Mesodermal cell (in vitro differentiated cells): ENCODE results near the gene ST7.

ENCODE experiments used
- H3K27ac ChIP-seq: 2 replicates; pipeline ENCODE4 v1.7.0; 2013; ENCODE audit warnings: mild to moderate bottlenecking, low read depth, low read length, moderate library complexity; ENCODE audit not compliant: severe bottlenecking
- H3K36me3 ChIP-seq: 2 replicates; pipeline ENCODE4 v1.7.1; 2013; ENCODE audit warnings: mild to moderate bottlenecking, low read length, moderate library complexity; ENCODE audit not compliant: control insufficient read depth, insufficient read depth
- H3K4me1 ChIP-seq: one replicate; pipeline ENCODE4 v1.7.1; 2013; ENCODE audit warnings: mild to moderate bottlenecking, low read length; ENCODE audit not compliant: insufficient read depth, control insufficient read depth, poor library complexity, severe bottlenecking
- H3K4me3 ChIP-seq: 2 replicates; pipeline ENCODE4 v1.7.0; 2013; ENCODE audit warnings: low read length, control low read depth, mild to moderate bottlenecking; ENCODE audit not compliant: insufficient read depth, poor library complexity, severe bottlenecking; ENCODE audit errors: extremely low read depth
- H3K9me3 ChIP-seq: 2 replicates; pipeline ENCODE4 v1.7.1; 2013; ENCODE audit warnings: mild to moderate bottlenecking, low read length, moderate library complexity; ENCODE audit not compliant: control insufficient read depth
- WGBS, 2 experiments: methylation state at CpG; one replicate each; pipeline ENCODE4 v1.1.5; 2013; ENCODE audit warnings: missing lambda C conversion rate in 2 of 2; ENCODE audit not compliant: insufficient coverage in 2 of 2; 5-methylcytosine and 5-hydroxymethylcytosine counted together

The ST7 gene

DNA sequence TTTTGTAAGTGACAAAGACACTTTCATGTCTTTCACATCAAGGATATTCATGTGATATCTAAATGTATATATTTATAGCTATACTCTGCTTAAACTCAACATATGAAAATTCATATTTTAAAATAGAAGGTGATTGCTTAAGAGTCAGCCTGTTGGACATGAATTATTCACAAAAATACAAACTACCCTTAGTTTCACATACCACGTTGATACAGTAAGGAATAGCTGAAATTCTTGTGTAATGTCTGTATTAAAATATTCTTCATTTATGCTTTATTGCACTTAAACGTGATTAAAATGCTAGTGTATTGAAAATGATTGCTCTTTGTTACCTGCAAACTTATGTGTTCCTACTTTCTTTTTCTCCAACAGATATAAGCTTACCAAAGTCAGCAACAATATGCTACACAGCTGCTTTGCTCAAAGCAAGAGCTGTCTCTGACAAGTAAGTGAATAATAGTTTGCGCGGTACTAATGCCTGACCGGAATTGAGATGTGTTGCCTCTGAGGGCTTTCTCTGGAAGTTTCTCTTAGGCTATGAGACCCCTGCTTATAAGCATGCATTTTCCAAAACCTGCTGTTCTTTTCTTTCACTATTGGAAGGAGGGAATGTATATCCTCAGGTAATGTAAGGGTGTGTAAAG is 235.8 kb downstream of the ST7 start:
- no peaks in the 10 kb centered on the region for H3K9me3 ChIP-seq
- no peak overlapping the region for H3K27ac ChIP-seq
- H3K4me3 ChIP-seq: no peak overlapping the region
- H3K36me3 ChIP-seq: peaks cover 8% of the 10 kb centered on the region
- no peaks in the 10 kb centered on the region for H3K4me1 ChIP-seq
- 81 to 96% methylated on average over 3 of the region's 5 CpGs for WGBS, 2 experiments

DNA sequence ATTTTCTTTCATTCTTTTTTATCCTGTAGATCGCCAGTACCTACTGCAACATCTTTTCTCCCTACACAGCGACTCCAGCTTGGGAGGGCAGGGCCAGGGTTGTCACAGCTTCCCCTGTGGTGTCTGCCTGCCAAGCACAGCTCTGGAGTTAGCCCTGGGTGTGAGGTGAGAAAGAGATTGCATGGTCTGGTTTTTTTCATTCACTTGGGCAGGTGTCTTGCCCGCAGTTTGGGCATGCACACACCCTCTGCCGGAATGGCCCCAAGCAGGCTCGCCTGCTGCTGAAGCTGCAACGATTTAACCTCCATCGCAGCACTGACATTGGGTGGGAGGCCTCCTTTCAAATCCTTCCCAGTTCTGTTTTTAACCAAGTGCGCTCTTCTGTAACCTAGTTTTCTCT is 236.8 kb downstream of the ST7 start:
- H3K4me3 ChIP-seq: no peak overlapping the region
- no peaks in the 10 kb centered on the region for H3K4me1 ChIP-seq
- H3K36me3 ChIP-seq: peaks cover 8% of the 10 kb centered on the region
- 95 to 97% methylated on average over 5 to 6 of the region's 8 CpGs for WGBS, 2 experiments
- H3K27ac ChIP-seq: no peak overlapping the region
- H3K9me3 ChIP-seq: no peaks in the 10 kb centered on the region

DNA sequence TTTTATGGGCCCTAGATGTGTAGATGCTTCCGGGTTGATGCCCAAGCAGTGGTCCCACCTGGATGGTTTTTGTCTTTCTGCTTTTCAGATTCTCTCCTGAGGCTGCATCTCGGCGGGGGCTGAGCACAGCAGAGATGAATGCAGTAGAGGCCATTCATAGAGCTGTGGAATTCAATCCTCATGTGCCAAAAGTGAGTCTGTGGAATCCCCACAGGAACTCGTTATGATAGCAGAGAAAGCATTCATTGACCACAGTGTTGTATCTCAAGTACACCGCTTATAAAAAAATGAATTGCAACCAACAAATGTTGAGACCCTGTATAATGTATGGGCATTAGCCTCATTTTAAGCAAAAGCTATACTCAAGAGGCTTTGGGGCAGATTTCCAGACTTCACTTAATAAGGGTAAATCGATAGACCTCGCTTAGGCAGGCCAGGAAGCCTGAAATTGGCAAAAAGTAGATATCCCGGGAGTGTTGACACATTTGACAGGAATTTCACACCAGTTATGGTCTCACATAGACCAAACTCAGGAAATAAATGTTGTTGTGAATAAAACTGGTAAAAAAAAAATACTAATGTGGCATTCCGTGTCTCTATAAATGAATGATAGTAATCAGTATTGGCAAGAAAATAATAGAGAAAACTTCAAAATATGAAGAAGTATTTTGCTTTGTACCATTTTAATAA is 237.6 kb downstream of the ST7 start:
- WGBS, 2 experiments: 83 to 95% methylated on average over 5 to 6 of the region's 9 CpGs
- no peak overlapping the region for H3K4me3 ChIP-seq
- no peaks in the 10 kb centered on the region for H3K9me3 ChIP-seq
- H3K4me1 ChIP-seq: no peaks in the 10 kb centered on the region
- H3K36me3 ChIP-seq: peaks cover 8% of the 10 kb centered on the region
- H3K27ac ChIP-seq: no peak overlapping the region

DNA sequence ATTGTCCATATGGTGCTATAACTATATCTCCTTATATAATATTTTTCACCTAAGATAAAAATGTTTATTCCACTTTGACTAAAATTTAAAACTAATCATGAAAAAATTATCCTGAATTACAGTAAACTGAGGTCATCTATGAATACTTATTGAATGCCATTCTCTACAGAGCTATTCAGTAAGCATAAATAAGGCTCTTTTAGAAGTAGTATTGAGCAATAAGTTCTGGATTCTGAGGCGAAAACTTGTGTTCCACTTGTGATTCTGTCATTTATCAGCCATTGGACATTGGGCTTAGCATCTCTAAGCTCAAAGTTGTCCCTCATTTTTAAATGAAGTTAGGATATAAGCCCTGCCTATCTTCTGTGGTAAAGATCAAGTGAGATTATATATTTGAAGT is 238.8 kb downstream of the ST7 start:
- Histone ChIP-seq H3K4me3 (no peak overlapping the region), H3K9me3 (no peaks in the 10 kb centered on the region), H3K27ac (no peak overlapping the region), H3K4me1 (no peaks in the 10 kb centered on the region), H3K36me3 (peaks cover 8% of the 10 kb centered on the region)
- 100% methylated on average over 1 of the region's 1 CpG; no CpG with 5 or more reads in 1 of the 2 experiments for WGBS, 2 experiments

DNA sequence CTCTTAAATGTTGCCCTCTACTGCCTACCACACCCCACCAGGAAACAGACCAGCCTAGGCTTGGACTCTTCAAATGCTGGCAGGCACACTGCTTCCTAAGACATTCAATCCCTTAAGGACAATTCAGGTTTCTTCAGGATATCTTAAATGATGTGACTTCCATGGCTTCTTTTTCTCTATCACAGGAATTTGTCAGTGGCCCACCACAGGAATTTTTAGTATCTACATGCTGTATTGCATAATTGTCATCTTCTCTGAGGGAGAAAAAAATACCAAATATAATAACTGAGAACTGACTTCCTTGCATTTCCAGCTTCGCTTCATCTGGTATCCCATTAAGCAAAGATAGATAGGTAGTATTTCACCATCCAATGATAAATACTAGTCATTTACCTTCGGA is 240.3 kb downstream of the ST7 start:
- Histone ChIP-seq H3K27ac (no peak overlapping the region), H3K4me1 (no peaks in the 10 kb centered on the region), H3K9me3 (no peaks in the 10 kb centered on the region), H3K36me3 (peaks cover 8% of the 10 kb centered on the region), H3K4me3 (no peak overlapping the region)
- no CpG with 5 or more reads among the region's 2 CpGs for WGBS, 2 experiments

DNA sequence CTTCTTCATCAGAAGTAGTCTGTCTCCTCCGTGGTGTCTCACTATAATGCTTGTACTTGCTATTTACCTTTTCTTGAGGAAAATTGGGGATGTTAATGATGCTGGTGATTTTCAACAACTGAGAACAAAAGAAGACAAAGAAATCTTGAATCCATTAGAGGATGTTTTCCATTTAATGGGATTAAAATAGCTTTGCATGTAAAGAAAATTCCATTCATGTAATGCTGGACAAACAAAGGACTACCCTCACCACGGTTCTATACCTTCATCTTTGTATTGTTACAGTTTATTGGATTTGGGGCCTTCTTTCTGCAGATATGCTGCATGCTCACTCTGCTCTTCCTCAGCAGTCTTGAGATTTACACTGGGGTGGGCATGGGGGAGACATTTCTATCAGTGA is 241.1 kb downstream of the ST7 start:
- Histone ChIP-seq H3K4me3 (no peak overlapping the region), H3K27ac (no peak overlapping the region), H3K9me3 (no peaks in the 10 kb centered on the region), H3K4me1 (no peaks in the 10 kb centered on the region), H3K36me3 (peaks cover 8% of the 10 kb centered on the region)
- WGBS, 2 experiments: no CpG with 5 or more reads among the region's 2 CpGs

DNA sequence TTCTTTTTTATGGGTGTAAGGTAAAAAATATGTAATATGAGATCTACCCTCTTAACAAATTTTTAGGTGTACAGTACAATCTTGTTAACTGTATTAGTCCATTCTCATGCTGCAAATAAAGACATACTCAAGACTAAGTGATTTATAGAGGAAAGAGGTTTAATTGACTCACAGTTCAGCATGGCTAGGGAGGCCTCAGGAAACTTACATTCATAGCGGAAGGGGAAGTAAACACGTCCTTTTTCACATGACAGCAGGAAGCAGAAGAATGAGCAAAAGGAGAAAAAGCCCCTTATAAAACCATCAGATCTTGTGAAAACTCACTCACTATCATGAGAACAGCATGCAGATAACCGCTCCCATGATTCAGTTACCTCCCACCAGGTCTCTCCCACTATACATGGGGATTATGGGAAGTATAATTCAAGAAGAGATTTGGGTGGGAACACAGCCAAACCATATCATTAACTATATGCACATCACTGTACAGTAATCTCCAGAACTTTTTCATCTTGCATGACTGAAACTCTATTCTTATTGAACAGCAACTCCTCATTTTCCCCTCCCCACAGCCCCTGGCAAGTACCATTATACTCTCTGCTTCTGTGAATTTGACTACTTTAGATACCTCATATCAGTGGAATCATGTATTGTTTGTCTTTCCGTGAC is 242.2 kb downstream of the ST7 start:
- Histone ChIP-seq H3K9me3 (no peaks in the 10 kb centered on the region), H3K27ac (no peak overlapping the region), H3K36me3 (peaks cover 6% of the 10 kb centered on the region), H3K4me1 (no peaks in the 10 kb centered on the region), H3K4me3 (no peak overlapping the region)
- 86 to 100% methylated on average over 1 of the region's 4 CpGs for WGBS, 2 experiments

DNA sequence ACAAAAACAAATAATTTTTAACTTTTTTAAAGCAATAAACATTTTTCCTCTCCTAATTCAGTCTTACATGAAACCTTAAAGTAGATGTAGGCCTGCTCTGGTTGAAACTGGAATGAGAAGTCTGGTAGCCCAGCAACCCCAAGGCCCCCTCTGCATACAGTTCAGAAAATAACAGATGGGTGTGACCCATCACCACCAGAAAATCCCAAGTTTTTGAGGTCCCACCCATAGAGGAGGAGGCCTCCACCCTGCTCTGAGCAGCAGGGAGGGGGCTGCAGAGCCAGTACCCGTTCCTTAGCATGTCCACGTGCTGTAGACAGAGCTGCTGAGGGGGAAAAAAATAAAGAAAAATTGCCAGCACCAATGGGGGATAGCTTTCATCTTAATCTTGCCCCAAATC is 246.8 kb downstream of the ST7 start:
- WGBS, 2 experiments: 81% methylated on average over 2 of the region's 2 CpGs; no CpG with 5 or more reads in 1 of the 2 experiments
- Histone ChIP-seq H3K27ac (no peak overlapping the region), H3K4me1 (no peaks in the 10 kb centered on the region), H3K9me3 (no peaks in the 10 kb centered on the region), H3K4me3 (no peak overlapping the region), H3K36me3 (no peaks in the 10 kb centered on the region)

DNA sequence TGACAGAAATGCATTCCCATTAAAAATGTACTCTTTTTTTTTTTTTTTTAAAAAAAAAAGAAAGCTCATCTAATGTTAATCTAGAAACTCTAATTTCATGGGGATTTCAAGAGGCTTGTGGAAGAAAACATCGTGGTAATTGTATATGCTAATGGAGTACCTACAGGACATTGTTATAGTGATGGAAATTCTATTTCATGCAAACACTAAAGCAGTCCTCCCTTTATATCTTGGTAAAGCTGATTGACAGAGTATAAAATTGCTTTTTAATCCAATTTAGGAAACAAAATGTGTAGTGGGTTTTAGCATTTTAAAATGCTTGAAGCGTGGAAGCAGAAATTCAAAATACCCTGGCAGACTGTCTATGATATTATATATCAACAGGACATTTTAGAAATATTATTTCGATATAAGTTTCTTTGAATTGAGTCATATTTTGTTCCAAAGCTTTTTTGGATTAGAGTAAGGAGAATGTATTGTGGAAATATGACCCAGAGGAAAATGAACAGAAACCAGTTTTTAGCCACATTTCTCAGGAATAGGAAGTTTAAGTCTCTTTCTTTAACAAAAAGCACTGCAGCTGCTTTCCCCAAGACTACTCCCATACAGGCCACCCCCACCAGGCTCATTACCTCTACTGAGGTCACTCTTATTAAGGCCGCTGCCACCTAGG is 247.6 kb downstream of the ST7 start:
- WGBS, 2 experiments: 100% methylated on average over 1 of the region's 4 CpGs; no CpG with 5 or more reads in 1 of the 2 experiments
- Histone ChIP-seq H3K4me3 (no peak overlapping the region), H3K27ac (no peak overlapping the region), H3K9me3 (no peaks in the 10 kb centered on the region), H3K36me3 (no peaks in the 10 kb centered on the region), H3K4me1 (no peaks in the 10 kb centered on the region)

DNA sequence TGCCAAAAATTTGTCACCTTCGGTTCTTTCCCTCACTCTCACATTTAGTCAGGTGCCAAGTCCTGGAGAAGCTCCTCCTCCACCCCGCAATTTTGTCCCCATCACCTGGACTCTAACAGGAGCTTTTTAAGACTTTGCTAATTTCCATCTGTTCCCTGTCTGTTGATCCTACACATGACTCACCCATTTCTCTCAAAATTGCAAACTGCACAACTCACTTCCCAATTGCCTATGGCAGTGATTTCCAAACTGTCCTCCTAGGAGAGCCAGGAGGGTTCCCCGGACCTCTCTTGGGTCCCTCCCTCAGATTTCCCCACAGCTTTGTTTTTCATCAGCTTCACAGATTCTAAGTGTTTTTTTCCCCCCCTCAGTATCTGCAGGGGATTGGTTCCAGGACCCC is 249.2 kb downstream of the ST7 start:
- no peak overlapping the region for H3K27ac ChIP-seq
- no peak overlapping the region for H3K4me3 ChIP-seq
- no peaks in the 10 kb centered on the region for H3K9me3 ChIP-seq
- no peaks in the 10 kb centered on the region for H3K36me3 ChIP-seq
- no peaks in the 10 kb centered on the region for H3K4me1 ChIP-seq
- WGBS, 2 experiments: 73 to 91% methylated on average over 2 to 3 of the region's 3 CpGs
